Astrocyte (in vitro differentiated cells and primary cell): ENCODE data around the gene SPATA24. TPM values are rescaled to one million over a fixed set of nuclear protein-coding genes. Genes with fewer than 3 reads are reported as not detected.
A peak's percentile ranks its signal among the peaks of the same experiment; 100 is the strongest.

ENCODE experiments used
- DNase-seq: peaks from one replicate; pipeline ENCODE4 v3.0.0-alpha.2; 2010; ENCODE audit warnings: low read depth
- FAIRE-seq: peaks from 2 replicates; lab custom pipeline; 2011; peaks lifted over from hg19 to GRCh38; lab: Jason Lieb, UNC
- H2AFZ ChIP-seq: 2 replicates; pipeline ENCODE4 v1.6.0; 2012; ENCODE audit warnings: low read depth, low read length, inconsistent platforms
- H3K27ac ChIP-seq: 2 replicates; pipeline ENCODE4 v1.5.1; 2011; ENCODE audit warnings: low read depth, low read length, inconsistent platforms
- H3K27me3 ChIP-seq: 2 replicates; pipeline ENCODE4 v1.6.0; 2011; ENCODE audit warnings: low read length, inconsistent platforms; ENCODE audit not compliant: insufficient read depth
- H3K36me3 ChIP-seq: 2 replicates; pipeline ENCODE4 v1.5.1; 2011; ENCODE audit warnings: low read length, inconsistent platforms; ENCODE audit not compliant: insufficient read depth
- H3K4me1 ChIP-seq: 2 replicates; pipeline ENCODE4 v1.5.1; 2011; ENCODE audit warnings: low read length, inconsistent platforms; ENCODE audit not compliant: insufficient read depth
- H3K4me2 ChIP-seq: 2 replicates; pipeline ENCODE4 v1.6.0; 2012; ENCODE audit warnings: low read length, inconsistent platforms
- H3K4me3 ChIP-seq: 2 replicates; pipeline ENCODE4 v1.5.1; 2011; ENCODE audit warnings: low read depth, mild to moderate bottlenecking, low read length, inconsistent platforms; ENCODE audit not compliant: insufficient read depth
- H3K79me2 ChIP-seq: 2 replicates; pipeline ENCODE4 v1.6.0; 2012; ENCODE audit warnings: mild to moderate bottlenecking, low read length, inconsistent platforms; ENCODE audit not compliant: insufficient read depth
- H3K9ac ChIP-seq: 2 replicates; pipeline ENCODE4 v1.6.0; 2012; ENCODE audit warnings: mild to moderate bottlenecking, low read length, inconsistent platforms
- H3K9me3 ChIP-seq: 2 replicates; pipeline ENCODE4 v1.5.1; 2012; ENCODE audit warnings: low read depth, mild to moderate bottlenecking, low read length, inconsistent platforms; ENCODE audit not compliant: insufficient read depth
- H4K20me1 ChIP-seq: 2 replicates; pipeline ENCODE4 v1.6.0; 2012; ENCODE audit warnings: low read length, inconsistent platforms; ENCODE audit not compliant: insufficient read depth
- H3K27ac Mint-ChIP-seq: one replicate; pipeline ENCODE4 v1.8.0; 2021; ENCODE audit warnings: mild to moderate bottlenecking, mixed read lengths; ENCODE audit not compliant: unreplicated experiment
- H3K27me3 Mint-ChIP-seq: one replicate; pipeline ENCODE4 v1.8.0; 2021; ENCODE audit warnings: low read depth, mixed read lengths; ENCODE audit not compliant: unreplicated experiment
- H3K36me3 Mint-ChIP-seq: one replicate; pipeline ENCODE4 v1.8.0; 2021; ENCODE audit warnings: low read depth, mixed read lengths; ENCODE audit not compliant: unreplicated experiment
- H3K4me1 Mint-ChIP-seq: one replicate; pipeline ENCODE4 v1.8.0; 2021; ENCODE audit warnings: low read depth, mixed read lengths; ENCODE audit not compliant: unreplicated experiment
- H3K4me3 Mint-ChIP-seq: one replicate; pipeline ENCODE4 v1.8.0; 2021; ENCODE audit warnings: mild to moderate bottlenecking, moderate library complexity, mixed read lengths; ENCODE audit not compliant: unreplicated experiment
- H3K9me3 Mint-ChIP-seq: one replicate; pipeline ENCODE4 v1.8.0; 2021; ENCODE audit warnings: mild to moderate bottlenecking, mixed read lengths; ENCODE audit not compliant: unreplicated experiment
- CTCF ChIP-seq: IDR thresholded peaks from 2 replicates; pipeline ENCODE4 v1.5.1; 2011; ENCODE audit warnings: low read depth, mild to moderate bottlenecking, inconsistent platforms, low read length, moderate library complexity; ENCODE audit not compliant: insufficient read depth
- EZH2 ChIP-seq: IDR thresholded peaks from 2 replicates; pipeline ENCODE4 v1.6.1; 2012; ENCODE audit warnings: mild to moderate bottlenecking, low read length, inconsistent platforms; ENCODE audit not compliant: insufficient read depth
- total RNA-seq: library from RNA; stranded (reverse); gene quantifications from 2 replicates; pipeline ENCODE4 v1.2.1, GENCODE V29; 2021

Gene SPATA24
- total RNA-seq, 1 donor from 2014 or later, result 5.2 TPM

- Mint-ChIP-seq H3K4me1 (peaks cover 4% of the 10 kb centered on the region), H3K9me3 (no peaks in the 10 kb centered on the region), H3K36me3 (peaks cover 3% of the 10 kb centered on the region), H3K4me3 (no peak overlapping the region), H3K27ac (no peak overlapping the region), H3K27me3 (no peaks in the 10 kb centered on the region)
- no peak overlapping the region for H3K27ac ChIP-seq
- H3K4me1 ChIP-seq, result peaks cover 1% of the 10 kb centered on the region
- no peak overlapping the region for H3K9ac ChIP-seq
- H3K4me3 ChIP-seq, result no peak overlapping the region
- H2AFZ ChIP-seq, result no peak overlapping the region
- peaks cover 4% of the 10 kb centered on the region for H3K36me3 ChIP-seq
- TF ChIP-seq CTCF (no peak), EZH2 (no peak)
- no peaks in the 10 kb centered on the region for H4K20me1 ChIP-seq
- H3K27me3 ChIP-seq, result no peaks in the 10 kb centered on the region
- no peaks in the 10 kb centered on the region for H3K79me2 ChIP-seq
- DNase-seq, result no peak
- H3K4me2 ChIP-seq, result no peak overlapping the region
- H3K9me3 ChIP-seq, result no peaks in the 10 kb centered on the region
- no peak for FAIRE-seq
Measured at GRCh38 chr5:139431706-139432105, 27.8 kb upstream of the SPATA24 start.

- Mint-ChIP-seq H3K9me3 (no peaks in the 10 kb centered on the region), H3K4me3 (no peak overlapping the region), H3K27me3 (no peaks in the 10 kb centered on the region), H3K36me3 (peaks cover 3% of the 10 kb centered on the region), H3K4me1 (peaks cover 10% of the 10 kb centered on the region), H3K27ac (no peak overlapping the region)
- Histone ChIP-seq H3K9ac (no peak overlapping the region), H2AFZ (no peak overlapping the region), H3K9me3 (no peaks in the 10 kb centered on the region), H3K36me3 (peaks cover 4% of the 10 kb centered on the region), H3K4me3 (no peak overlapping the region), H3K27ac (no peak overlapping the region), H3K79me2 (no peaks in the 10 kb centered on the region), H3K27me3 (no peaks in the 10 kb centered on the region), H4K20me1 (no peaks in the 10 kb centered on the region), H3K4me1 (peaks cover 8% of the 10 kb centered on the region), H3K4me2 (no peak overlapping the region)
- FAIRE-seq (no peak), DNase-seq (no peak)
- TF ChIP-seq EZH2, result no peak
- no peak for TF ChIP-seq CTCF
Measured at GRCh38 chr5:139430015-139430414, 26.1 kb upstream of the SPATA24 start.

DNA sequence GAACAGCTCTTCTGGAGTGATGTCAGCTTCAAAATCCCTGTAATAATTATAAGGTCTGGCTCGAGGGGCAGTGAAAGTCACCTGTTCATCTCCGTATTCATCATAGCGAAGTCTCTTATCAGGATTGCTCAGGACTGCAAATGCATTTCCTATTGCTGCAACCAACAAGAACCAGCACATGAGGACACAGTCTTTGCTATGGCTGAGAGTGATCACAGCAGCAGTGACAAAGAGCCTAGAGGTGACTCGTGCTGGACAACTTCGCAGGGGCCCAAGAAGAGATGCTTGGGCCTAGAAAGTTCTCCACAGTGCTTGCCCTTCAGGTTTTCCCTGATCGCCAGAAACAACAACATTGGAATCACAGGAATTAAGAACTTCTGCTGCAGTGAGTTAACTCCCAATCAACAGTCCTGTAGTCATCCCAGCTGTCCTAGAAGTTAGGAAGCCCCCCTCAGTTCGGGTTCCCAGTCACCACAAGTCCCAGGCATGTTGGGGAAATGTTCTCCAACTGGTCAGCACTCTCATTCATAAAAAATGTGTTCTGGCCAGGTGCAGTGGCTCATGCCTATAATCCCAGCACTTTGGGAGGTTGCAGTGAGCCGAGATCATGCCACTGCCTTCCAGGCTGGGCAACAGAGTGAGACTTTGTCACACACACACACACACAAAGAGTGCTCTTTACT is 22.5 kb upstream of the SPATA24 start:
- H3K79me2 ChIP-seq, result no peaks in the 10 kb centered on the region
- DNase-seq, result peak; percentile 76
- H3K27ac Mint-ChIP-seq, result peak overlapping the region; percentile 59

More for the DNA sequence above, 22.5 kb upstream of the SPATA24 start:
- Histone ChIP-seq H3K27me3 (no peaks in the 10 kb centered on the region), H3K4me2 (no peak overlapping the region), H4K20me1 (no peaks in the 10 kb centered on the region), H3K9ac (no peak overlapping the region), H3K9me3 (no peaks in the 10 kb centered on the region), H3K4me3 (no peak overlapping the region), H2AFZ (no peak overlapping the region), H3K36me3 (peaks cover 4% of the 10 kb centered on the region), H3K4me1 (peaks cover 8% of the 10 kb centered on the region), H3K27ac (no peak overlapping the region)
- Mint-ChIP-seq H3K36me3 (peaks cover 7% of the 10 kb centered on the region), H3K4me3 (no peak overlapping the region), H3K9me3 (no peaks in the 10 kb centered on the region), H3K27me3 (no peaks in the 10 kb centered on the region), H3K4me1 (peaks cover 10% of the 10 kb centered on the region)
- no peak for FAIRE-seq
- TF ChIP-seq EZH2, result no peak
- no peak for TF ChIP-seq CTCF
